HG03457 (cell line): ENCODE measurements around the gene SPINK8.
"Not testable (repeated sequence)": the region's sequence is repeated elsewhere in the genome, so short reads cannot be mapped to it uniquely, and the experiment has no call there.

ENCODE experiments used
- ATAC-seq: cut with Tn5 transposase; IDR thresholded peaks from one replicate; pipeline ENCODE4 v1.9.1; 2021; ENCODE audit warnings: moderate number of reproducible peaks; ENCODE audit not compliant: unreplicated experiment

The SPINK8 gene

GRCh38 chr3:48280881-48281280 is 52.6 kb downstream of the SPINK8 start:
- ATAC-seq: no peak

DNA sequence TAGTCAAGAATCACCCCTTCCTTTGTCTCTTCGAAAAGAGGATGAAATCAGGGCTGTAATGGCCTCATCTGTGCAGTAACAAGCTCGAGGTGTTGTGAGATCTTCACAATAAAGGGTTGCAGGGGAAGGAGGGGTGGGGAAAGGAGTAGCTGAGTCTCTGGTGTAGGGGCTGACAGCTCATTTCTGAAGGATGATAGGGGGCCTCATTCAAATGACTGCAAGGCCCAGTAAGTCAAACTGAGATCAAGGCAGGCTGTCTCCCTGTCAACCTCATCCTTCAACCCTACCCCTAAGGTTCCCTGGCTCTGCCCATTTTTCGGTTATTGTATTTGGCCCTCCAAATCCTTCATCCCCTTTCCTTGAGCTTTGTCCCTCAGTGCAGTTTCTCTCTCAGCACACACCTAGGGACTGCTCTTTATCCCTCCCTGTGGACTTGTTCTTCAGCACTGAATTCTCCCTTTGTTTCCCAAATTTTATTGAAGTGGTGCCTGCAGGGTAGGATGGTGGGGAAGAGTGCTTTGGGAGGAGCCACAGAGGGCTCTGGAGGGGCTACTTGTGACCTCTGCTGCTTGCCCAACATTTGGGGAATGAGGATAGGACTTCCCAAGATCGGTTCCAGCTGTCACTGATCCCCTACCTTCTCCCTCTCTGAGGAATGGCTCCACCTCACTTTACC is 54.4 kb downstream of the SPINK8 start:
- no peak for ATAC-seq

- ATAC-seq: no peak
Measured at GRCh38 chr3:48276911-48277641, 56.4 kb downstream of the SPINK8 start.

DNA sequence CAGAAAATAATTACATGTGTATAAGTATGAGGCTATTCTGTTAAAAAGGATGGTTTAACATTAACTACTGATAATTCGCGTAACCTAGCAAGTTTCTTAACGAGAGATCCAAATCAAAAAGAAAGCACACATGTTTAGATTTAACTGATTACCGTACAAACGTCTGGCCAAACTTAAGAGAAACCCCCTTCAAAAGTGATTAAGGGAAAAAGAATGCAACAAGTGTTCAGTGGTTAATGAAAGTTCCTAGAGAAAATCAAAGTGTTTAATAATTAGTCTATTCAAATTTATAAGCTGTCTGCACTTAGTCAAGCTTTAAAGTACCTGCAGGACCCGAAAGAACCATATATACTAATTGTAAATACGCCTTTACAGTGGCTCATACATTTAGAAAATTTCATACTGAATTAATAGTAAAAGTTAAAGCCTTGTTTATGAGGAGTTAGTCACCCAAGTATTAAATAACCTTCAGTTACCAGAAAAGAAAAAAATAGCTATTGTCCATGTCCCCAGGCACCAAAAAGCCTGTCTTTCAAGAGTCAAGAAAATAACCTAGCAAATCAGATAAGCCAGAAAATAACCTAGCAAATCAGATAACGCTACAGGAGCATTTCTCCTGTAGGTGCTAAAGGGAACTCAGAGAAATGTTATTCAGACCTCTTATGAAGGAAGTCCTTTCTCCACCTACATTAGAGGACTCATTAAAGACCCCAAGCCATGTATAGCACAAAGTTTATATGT is 58.0 kb downstream of the SPINK8 start:
- no peak for ATAC-seq

GRCh38 chr3:48274452-48274851 is 59.0 kb downstream of the SPINK8 start:
- no peak for ATAC-seq

GRCh38 chr3:48273594-48274211 is 59.8 kb downstream of the SPINK8 start:
- ATAC-seq: no peak

- ATAC-seq: no peak
Measured at GRCh38 chr3:48271763-48272498, 61.5 kb downstream of the SPINK8 start.

GRCh38 chr3:48271223-48271622 is 62.2 kb downstream of the SPINK8 start:
- ATAC-seq: not testable (repeated sequence)

- ATAC-seq: no peak
Measured at GRCh38 chr3:48270306-48270705, 63.2 kb downstream of the SPINK8 start.

- no peak for ATAC-seq
Measured at GRCh38 chr3:48269592-48269991, 63.9 kb downstream of the SPINK8 start.

- ATAC-seq: no peak
Measured at GRCh38 chr3:48268936-48269561, 64.4 kb downstream of the SPINK8 start.

DNA sequence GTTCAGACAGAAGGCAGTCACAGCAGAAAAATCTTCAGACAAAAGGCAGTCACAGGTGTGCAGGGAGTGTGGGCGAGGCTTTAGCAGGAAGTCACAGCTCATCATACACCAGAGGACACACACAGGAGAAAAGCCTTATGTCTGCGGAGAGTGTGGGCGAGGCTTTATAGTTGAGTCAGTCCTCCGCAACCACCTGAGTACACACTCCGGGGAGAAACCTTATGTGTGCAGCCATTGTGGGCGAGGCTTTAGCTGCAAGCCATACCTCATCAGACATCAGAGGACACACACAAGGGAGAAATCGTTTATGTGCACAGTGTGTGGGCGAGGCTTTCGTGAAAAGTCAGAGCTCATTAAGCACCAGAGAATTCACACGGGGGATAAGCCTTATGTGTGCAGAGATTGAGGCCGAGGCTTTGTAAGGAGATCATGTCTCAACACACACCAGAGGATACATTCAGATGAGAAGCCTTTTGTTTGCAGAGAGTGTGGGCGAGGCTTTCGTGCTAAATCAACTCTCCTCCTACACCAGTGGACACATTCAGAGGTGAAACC is 65.0 kb downstream of the SPINK8 start:
- no peak for ATAC-seq

DNA sequence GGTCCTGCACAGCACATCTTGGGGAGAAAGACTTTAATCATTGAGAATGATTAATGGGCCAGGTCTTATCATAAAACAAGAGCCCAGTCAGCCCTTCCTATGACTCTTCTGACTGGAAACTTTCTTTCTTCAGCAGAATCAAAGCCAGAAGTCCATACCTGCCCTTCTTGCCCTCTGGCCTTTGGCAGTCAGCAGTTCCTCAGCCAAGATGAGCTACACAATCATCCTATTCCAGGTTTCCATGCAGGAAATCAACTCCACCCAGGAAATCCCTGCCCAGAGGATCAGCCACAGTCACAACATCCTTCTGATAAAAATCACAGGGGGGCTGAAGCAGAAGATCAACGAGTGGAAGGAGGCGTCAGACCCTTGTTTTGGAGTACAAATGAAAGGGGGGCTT is 65.7 kb downstream of the SPINK8 start:
- no peak for ATAC-seq

- ATAC-seq: no peak
Measured at GRCh38 chr3:48258530-48258929, 74.9 kb downstream of the SPINK8 start.
